DMS79 treated with DMSO at 0.1 percent for 48 hours (cell line): ENCODE measurements around the gene ARHGAP30.
"Not testable (repeated sequence)": the region's sequence is repeated elsewhere in the genome, so short reads cannot be mapped to it uniquely, and the experiment has no call there.

Experiments used
- DNase-seq: peaks from one replicate; lab custom pipeline; 2025; lab: John Stamatoyannopoulos, UW

ARHGAP30 gene

GRCh38 chr1:161068306-161069234, 1.1 kb downstream of the ARHGAP30 start:
- no peak for DNase-seq

DNA sequence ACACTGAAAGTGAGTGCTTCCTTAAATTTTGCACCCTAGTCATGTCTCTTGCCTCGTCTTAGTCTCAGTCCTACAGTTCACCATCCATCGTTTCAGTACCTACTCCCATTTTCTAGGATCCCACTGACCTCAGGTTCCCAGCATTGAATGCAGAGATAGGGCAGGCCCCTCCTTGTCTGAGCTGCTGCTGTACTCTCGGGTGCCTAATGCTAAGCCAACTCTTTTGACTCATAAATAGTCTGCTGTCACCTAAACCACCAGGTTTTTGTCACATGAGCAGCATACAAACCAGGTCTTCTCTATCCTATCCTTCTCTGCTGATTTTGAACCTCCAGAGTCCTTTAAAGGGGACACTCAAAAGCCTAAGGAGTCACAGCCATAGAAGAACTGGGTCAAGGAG, 3.0 kb downstream of the ARHGAP30 start:
- no peak for DNase-seq

DNA sequence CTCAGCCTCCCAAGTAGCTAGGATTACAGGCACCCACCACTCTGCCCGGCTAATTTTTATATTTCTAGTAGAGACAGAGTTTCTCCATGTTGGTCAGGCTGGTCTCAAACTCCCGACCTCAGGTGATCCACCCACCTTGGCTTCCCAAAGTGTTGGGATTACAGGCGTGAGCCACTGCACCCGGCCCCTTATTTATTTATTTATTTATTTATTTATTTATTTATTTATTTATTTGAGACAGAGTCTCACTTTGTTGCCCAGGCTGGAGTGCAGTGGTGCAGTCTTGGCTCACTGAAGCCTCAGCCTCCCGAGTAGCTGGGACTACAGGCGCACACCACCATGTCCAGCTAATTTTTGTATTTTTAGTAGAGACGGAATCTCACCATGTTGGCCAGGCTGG, 4.0 kb downstream of the ARHGAP30 start:
- DNase-seq = not testable (repeated sequence)

GRCh38 chr1:161063936-161064335, 5.8 kb downstream of the ARHGAP30 start:
- DNase-seq = not testable (repeated sequence)

DNA sequence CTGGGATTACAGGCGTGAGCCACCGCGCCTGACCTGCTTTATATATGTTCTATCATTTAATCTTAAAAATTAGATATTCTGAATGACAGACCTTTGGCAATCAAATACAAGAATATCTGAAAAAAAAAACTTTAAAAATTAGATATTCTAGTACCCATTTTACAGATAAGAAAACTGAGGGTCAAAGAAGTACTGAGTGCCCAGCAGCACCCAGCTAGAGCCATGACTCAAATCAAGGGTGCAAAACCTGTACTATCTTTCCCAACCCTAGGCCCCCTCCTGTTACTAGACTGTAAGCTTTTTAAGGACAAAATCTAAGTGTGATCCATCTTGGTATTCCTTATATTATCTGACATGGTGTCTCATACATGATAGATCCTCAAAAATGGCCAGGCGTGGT, 8.3 kb downstream of the ARHGAP30 start:
- no peak for DNase-seq

DNA sequence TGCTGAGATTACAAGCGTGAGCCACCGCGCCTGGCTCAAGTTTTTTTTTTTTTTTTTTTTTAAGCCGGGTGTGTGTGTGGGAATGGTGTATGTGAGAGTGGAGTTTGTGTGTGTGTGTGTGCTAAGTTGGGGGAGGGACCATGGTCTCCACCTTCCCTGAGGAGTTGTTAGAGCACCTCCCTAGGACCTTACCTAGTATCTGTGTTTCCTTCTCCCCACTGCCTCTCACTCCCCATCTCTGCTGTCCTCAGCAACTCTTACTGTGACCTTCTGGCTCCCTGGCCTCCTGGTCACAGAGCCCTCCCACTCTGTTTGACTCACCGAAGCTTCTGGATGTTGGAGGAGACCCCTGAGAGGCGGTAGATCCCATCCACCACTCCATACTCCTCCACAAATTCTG, 10.4 kb downstream of the ARHGAP30 start:
- no peak for DNase-seq

GRCh38 chr1:161054805-161055204, 14.9 kb downstream of the ARHGAP30 start:
- no peak for DNase-seq

DNA sequence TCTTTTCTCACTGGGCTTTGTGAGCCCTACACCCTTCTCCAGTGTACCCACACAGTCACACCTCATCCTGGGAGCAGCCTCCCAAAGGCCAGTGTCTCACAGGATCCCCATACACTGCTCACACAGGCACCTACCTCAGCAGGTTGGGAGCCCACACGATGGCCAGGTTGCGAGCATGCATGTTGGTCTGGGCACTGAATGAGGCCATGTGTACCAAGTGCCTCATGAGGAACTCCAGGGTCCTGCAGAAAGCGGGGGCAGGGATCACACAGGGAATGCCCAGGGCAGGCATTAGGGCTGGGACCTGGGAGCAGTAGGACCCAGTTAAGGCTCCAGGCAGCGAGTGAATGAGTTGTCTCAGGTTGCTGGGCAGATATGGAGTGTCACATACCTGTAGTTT, 15.5 kb downstream of the ARHGAP30 start:
- no peak for DNase-seq

- DNase-seq = no peak
Measured at GRCh38 chr1:161052899-161053298, 16.8 kb downstream of the ARHGAP30 start.

DNA sequence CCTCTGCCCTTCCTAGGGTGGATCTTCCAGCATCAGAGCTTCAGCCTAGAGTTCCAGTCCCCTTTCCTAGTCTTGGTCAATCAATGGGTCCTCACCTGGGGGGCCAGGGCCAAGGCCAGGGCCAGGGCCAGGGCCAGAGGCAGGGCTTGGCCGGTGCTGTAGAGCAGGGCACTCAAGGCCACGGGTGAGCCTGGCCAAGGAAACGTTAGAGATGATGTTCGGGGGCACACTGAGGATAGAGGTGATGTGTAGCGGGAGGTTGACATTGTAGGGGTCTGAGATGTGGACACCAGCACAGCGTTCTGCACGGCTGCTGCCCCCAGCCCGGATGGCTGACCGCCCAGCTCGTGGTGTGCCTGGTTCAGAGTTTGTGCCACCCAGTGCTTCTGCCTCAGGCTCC, 18.5 kb downstream of the ARHGAP30 start:
- DNase-seq = no peak

GRCh38 chr1:161048949-161049722, 20.6 kb downstream of the ARHGAP30 start:
- DNase-seq = no peak

DNA sequence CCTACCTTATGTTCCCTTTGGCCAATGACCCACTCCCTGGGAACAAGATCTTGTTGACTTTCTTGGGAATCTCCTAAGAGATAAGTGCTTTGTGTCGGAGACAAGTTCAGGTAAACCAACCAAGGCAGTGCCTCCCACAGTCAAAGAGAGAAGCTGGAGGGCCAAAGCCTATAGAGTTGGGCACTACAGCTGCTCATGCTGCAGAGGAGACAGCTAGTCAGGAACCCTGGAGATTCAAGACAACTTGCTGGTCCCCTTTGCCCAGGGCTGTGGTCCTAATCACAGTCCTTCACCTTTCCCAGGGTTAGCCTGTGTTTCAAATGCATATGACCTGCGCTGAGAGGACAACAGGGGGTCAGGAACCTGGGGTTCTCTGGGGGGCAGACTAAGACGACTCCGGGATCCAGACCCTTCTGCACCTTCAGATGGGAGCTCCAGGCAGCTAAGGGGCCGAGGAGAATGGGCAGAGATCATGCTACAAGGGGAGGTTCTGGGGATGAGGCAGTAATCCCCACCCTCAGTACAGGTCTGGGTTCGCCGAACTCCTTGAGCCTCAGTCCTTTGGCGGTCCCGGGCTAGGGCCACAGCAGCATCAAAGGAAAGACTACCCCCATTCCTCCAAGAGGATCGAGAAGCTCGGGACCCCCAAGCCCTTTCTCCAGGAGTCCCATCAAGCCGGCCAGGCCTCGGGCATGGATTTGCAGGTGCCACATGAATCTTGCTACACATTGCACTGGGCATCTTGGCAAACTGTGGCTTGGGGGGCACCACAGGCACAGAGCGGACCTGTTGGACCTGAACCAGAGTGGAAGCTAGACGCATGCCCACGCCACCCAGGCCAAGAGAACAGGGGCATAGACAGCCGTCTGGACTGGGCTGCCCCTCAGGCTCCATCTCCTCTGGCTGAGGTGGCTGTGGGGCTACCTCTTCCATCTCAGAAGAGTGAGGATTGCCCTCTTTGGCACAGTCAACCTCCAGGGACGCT, 22.0 kb downstream of the ARHGAP30 start:
- DNase-seq = no peak

DNA sequence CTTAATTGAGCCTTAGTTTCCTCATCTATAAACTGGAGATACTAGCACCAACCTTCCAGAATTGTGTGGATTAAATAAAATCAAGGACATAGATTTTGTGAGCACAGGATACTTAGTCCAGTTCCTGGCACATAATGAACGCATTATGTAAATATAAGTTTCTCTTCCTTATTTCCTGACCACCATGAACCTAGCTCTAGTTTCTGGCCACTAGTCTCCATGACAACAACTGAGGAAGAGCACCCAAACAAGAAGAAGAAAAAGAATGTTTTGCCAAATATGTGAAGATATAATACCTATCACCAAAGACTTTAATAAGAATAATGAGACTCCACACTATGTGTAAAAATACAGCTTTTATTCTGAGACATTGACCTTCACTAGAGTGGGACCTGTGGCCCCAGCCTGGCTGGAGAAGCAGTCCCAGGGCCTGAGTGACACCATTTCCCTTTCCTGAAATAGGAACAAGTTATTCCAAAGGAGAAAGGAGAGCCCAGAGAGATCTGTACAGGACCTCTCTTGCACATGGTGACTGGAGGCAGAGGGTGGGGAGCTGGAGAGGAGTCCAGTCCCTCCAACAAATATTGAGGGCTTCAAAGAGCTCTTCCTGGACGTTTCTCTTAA, 23.0 kb downstream of the ARHGAP30 start:
- DNase-seq = no peak

GRCh38 chr1:161045736-161046604, 23.7 kb downstream of the ARHGAP30 start, which contains the start of gene USF1:
TSS of gene USF1 (minus strand) at chr1:161045977. CDS start at chr1:161043275, 2,702 bp downstream.
- DNase-seq = peak; percentile 96

DNA sequence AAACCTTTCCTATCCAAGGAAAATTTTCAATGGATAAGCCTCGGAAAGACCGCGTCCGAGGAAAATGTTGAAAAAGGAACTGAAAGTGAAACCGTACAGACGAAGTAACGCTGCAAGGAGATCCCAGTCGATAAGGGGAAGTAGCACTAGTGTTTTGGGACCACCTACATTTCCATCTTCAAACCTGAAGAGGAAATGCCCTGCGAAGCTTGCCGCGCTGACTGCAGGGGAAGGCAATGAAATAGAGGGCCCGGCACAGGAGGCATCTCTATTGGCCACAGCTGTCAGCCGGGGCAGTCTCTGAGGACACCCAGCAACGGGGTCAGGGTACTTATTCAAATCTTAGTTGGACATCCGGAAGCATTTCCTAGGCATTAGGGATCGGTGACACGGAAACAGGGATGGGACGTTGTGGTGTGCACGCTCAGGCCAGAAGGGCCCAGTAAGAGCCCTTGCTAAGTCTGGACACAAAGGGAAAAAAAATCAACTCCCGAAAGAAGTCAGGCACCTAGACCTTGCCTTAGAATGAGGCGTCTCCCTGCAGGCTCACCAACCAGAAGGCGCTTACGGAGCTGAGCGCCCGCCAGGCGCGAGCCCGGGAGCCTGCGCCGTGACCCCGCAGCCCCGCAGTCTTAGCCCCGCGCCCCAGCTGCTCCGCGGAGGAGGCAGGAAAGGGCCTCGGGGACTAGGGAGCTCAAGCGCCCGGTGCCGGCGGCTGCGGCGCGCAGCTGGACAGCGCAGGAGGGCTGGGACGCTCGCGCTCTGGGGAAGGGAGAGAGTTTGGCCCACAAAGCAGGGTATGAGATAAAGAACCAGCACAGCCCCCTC, 24.6 kb downstream of the ARHGAP30 start:
- peak; percentile 67 for DNase-seq

DNA sequence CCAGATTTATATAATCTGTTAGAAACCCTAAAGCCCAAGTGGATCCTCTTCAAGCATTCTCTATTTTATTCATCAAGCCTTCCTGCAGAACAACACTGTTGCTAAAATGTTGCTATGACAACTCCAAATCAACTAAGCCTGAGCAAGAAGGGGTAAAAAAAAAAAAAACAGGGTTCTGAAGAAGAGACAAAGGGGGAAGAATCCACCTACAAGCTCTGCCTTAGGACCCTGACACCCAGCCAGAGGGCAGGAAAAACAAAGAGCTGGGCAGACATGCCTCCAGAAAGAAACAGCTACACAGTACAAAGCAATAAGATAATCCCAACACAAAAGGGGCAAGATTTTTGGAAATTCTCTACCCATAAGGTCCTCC, 25.2 kb downstream of the ARHGAP30 start:
- DNase-seq = no peak

DNA sequence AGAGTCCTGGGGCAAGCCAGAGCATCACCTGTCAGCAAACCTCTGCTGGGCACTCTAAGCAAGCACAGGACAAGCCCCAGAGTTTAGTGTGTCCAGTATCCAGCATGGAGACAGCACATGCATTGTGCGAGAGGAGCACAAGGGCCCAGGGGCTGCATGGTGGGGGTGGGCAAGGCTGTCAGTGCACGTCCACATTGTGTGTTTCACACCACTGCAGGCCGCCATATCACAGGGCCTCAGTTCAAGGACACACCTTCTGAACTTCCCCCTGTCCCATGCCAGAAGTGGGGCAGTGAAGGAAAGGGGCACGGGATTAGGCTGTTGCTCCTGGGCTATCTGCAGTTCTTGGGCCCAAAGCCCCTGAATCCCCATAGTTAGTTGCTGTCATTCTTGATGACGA, 30.1 kb downstream of the ARHGAP30 start:
- no peak for DNase-seq

DNA sequence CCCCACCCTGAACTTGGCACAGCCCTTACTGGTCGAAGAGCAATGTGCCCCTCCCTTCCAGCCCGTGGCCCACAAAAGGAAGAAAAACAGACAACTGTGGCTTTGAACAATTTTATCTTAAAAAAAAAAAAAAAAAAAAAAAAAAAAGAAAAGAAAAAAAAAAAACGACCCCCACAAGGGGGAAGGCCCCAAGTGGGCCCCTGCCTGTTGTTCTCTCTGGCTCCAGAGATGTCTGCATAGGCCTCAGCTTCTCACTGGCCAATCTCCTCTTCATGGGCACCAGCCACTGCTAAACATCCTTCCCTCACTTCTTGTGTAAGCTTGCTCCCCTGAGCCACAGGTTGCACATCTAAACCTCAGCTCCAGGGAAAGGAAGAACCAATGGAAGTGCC, 30.5 kb downstream of the ARHGAP30 start:
- no peak for DNase-seq

DNA sequence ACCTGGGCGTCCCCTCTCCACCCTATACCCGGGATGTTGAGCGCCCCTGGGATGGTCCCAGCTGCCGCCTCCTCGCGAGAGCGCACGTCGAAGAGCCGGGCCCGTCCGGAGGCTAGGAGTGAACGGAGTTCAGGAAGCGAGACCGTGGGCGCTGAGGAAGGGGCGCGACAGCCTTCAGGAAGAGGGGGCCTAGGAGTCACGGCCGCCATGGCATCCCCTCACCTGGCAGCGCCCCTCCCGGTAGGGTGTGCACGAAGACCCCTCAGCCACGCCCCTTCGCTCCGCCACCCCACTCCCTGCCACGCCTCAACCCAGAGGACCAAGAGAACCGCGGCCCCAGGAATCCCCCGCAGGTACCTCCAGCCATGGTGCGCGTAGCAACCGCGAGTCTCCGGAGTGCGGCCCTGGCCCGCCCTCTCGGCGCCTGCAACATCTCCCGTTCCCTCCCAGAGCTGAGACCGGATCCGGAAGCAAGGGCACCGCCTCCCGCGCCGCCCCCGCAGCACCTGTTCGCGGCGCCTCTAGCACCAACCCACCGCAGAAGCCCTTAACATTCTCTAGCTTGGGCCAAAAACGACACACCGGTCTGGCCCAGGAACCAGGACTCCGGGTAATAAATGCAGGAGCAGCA, 31.1 kb downstream of the ARHGAP30 start, which contains the start of gene TSTD1:
TSS of gene TSTD1 (minus strand) at position 442 of the 631 bp plus-strand sequence. CDS start at position 367, 75 bp downstream.
- peak; percentile 80 for DNase-seq
